GM12878 (cell line): ENCODE data around the gene ZNF302. TPM values are rescaled to one million over a fixed set of nuclear protein-coding genes. Genes with fewer than 3 reads are reported as not detected.

ENCODE experiments used
- ATAC-seq: fragments of 200-7000 bp; cut with Tn5 transposase; 3 replicates; pipeline ENCODE4 v1.9.1; 2020; ENCODE audit warnings: mild to moderate bottlenecking, moderate library complexity
- BruUV-seq: library from RNA; stranded (reverse); fragments of 400-500 nt; replicated peaks from 2 replicates; lab custom pipeline; 2021; lab: Mats Ljungman, UMichigan
- CTCF ChIA-PET: fragments of 300-600 bp; sonication (Branson Sonifier 250); formaldehyde crosslinking; extraction: SDS; loops from one replicate; lab custom pipeline; 2021; ENCODE audit warnings: inconsistent platforms; lab: Yijun Ruan, JAX
- POLR2A ChIA-PET: fragments of 350-600 bp; formaldehyde crosslinking; extraction: SDS; loops from one replicate; lab custom pipeline; 2021; ENCODE audit warnings: inconsistent platforms; lab: Charles Lee
- RAD21 ChIA-PET: fragments of 300-600 bp; sonication (Branson Sonifier 250); formaldehyde crosslinking; loops from one replicate; lab custom pipeline; 2023; ENCODE audit warnings: antibody characterized with exemption; ENCODE audit not compliant: unreplicated experiment; lab: Charles Lee
- SMC1A ChIA-PET: fragments of 300-600 bp; sonication (Branson Sonifier 250); formaldehyde crosslinking; loops from one replicate; lab custom pipeline; 2023; ENCODE audit not compliant: unreplicated experiment, uncharacterized antibody; lab: Charles Lee
- DNase-seq: peaks from one replicate; pipeline ENCODE4 v3.0.0-alpha.2; 2011; ENCODE audit warnings: low read depth, low spot score
- FAIRE-seq: peaks from 3 replicates; lab custom pipeline; 2011; peaks lifted over from hg19 to GRCh38; lab: Jason Lieb, UNC
- H2AFZ ChIP-seq: 2 replicates; pipeline ENCODE4 v1.6.0; 2011; ENCODE audit warnings: low read depth, low read length, control low read depth; ENCODE audit not compliant: control insufficient read depth
- H3K27ac ChIP-seq: 2 replicates; pipeline ENCODE4 v1.5.1; 2011; ENCODE audit warnings: control low read depth; ENCODE audit not compliant: control insufficient read depth, insufficient read depth
- H3K27me3 ChIP-seq, 2 experiments: replicated peaks in 1 of 2; 2 replicates each; pipeline versions ENCODE4 v1.6.0 to v1.6.1; 2011; ENCODE audit warnings: low read length in 1 of 2; ENCODE audit not compliant: control insufficient read depth in 2 of 2, insufficient read depth in 2 of 2
- H3K36me3 ChIP-seq, 2 experiments: 2 replicates each; pipeline ENCODE4 v1.5.1; 2011; ENCODE audit warnings: low read length in 1 of 2; ENCODE audit not compliant: control insufficient read depth in 2 of 2, insufficient read depth in 2 of 2
- H3K4me1 ChIP-seq: 2 replicates; pipeline ENCODE4 v1.6.1; 2011; ENCODE audit warnings: mild to moderate bottlenecking, low read length, moderate library complexity, mixed read lengths; ENCODE audit not compliant: control insufficient read depth, insufficient read depth
- H3K4me2 ChIP-seq: 2 replicates; pipeline ENCODE4 v1.6.0; 2011; ENCODE audit warnings: control low read depth; ENCODE audit not compliant: control insufficient read depth, insufficient read depth
- H3K4me3 ChIP-seq: fragments of 200-600 bp; sonication (generic); 2 replicates; pipeline ENCODE4 v1.5.1; 2016
- H3K79me2 ChIP-seq: 2 replicates; pipeline ENCODE4 v1.6.0; 2011; ENCODE audit warnings: low read length; ENCODE audit not compliant: control insufficient read depth, insufficient read depth
- H3K9ac ChIP-seq: 2 replicates; pipeline ENCODE4 v1.8.0; 2011; ENCODE audit warnings: low read length, control low read depth, mixed read lengths; ENCODE audit not compliant: control insufficient read depth, insufficient read depth
- H3K9me3 ChIP-seq: replicated peaks from 3 replicates; pipeline ENCODE4 v1.5.1; 2011; ENCODE audit warnings: mild to moderate bottlenecking, low read length; ENCODE audit not compliant: control insufficient read depth, insufficient read depth
- H4K20me1 ChIP-seq: 2 replicates; pipeline ENCODE4 v1.6.0; 2011; ENCODE audit not compliant: control insufficient read depth, insufficient read depth
- ATF7 ChIP-seq: fragments of 450-650 bp; IDR thresholded peaks from 2 replicates; pipeline ENCODE4 v1.6.1; 2016; ENCODE audit warnings: low read depth, mild to moderate bottlenecking
- CHD4 ChIP-seq: fragments of 200-600 bp; sonication (generic); IDR thresholded peaks from 2 replicates; pipeline ENCODE4 v1.6.1; 2016; ENCODE audit warnings: mild to moderate bottlenecking
- EED ChIP-seq: sonication (generic); IDR thresholded peaks from 2 replicates; pipeline ENCODE4 v1.6.1; 2016; ENCODE audit warnings: antibody characterized with exemption, low read depth
- ESRRA ChIP-seq: IDR thresholded peaks from 2 replicates; pipeline ENCODE4 v1.6.1; 2012; ENCODE audit warnings: mild to moderate bottlenecking, low read length, improper control_type of control experiment
- HDAC2 ChIP-seq: fragments of 200-600 bp; sonication (generic); IDR thresholded peaks from 2 replicates; pipeline ENCODE4 v1.6.1; 2017
- JUNB ChIP-seq: IDR thresholded peaks from 2 replicates; pipeline ENCODE4 v1.6.1; 2016; ENCODE audit warnings: antibody characterized with exemption, mild to moderate bottlenecking
- JUND ChIP-seq: IDR thresholded peaks from 2 replicates; pipeline ENCODE4 v1.6.1; 2012; ENCODE audit warnings: low read depth, mild to moderate bottlenecking, low read length, improper control_type of control experiment, moderate library complexity
- KAT2A ChIP-seq: conservative IDR thresholded peaks from 2 replicates; pipeline ENCODE4 v1.6.1; 2011; ENCODE audit warnings: low read depth, low read length; ENCODE audit not compliant: control insufficient read depth
- NBN ChIP-seq: fragments of 450-650 bp; IDR thresholded peaks from 2 replicates; pipeline ENCODE4 v1.6.1; 2016
- NFYA ChIP-seq: IDR thresholded peaks from 2 replicates; pipeline ENCODE4 v1.6.1; 2011; ENCODE audit warnings: low read depth, mild to moderate bottlenecking, low read length, improper control_type of control experiment, borderline replicate concordance
- NR2C1 ChIP-seq: fragments of 450-650 bp; IDR thresholded peaks from 2 replicates; pipeline ENCODE4 v1.6.1; 2017; ENCODE audit warnings: antibody characterized with exemption, mild to moderate bottlenecking, moderate library complexity
- POU2F2 ChIP-seq: IDR thresholded peaks from 3 replicates; pipeline ENCODE4 v1.6.1; 2011; ENCODE audit warnings: low read depth, mild to moderate bottlenecking, low read length, borderline replicate concordance
- RCOR1 ChIP-seq: conservative IDR thresholded peaks from 2 replicates; pipeline ENCODE4 v1.6.1; 2012; ENCODE audit warnings: low read depth, low read length, improper control_type of control experiment
- SRF ChIP-seq, 2 experiments: IDR thresholded peaks; 2 replicates each; pipeline ENCODE4 v1.6.1; 2011; ENCODE audit warnings: low read depth in 2 of 2, low read length in 2 of 2, mild to moderate bottlenecking in 1 of 2, moderate library complexity in 1 of 2
- STAT1 ChIP-seq: fragments of 450-650 bp; conservative IDR thresholded peaks from 2 replicates; pipeline ENCODE4 v1.6.1; 2014; ENCODE audit warnings: antibody characterized with exemption, mild to moderate bottlenecking
- ZZZ3 ChIP-seq: IDR thresholded peaks from 2 replicates; pipeline ENCODE4 v1.6.1; 2011; ENCODE audit warnings: low read depth; ENCODE audit not compliant: control insufficient read depth, insufficient read length
- WGBS: methylation state at CpG from one replicate; pipeline ENCODE4 v1.1.6; 2016; ENCODE audit warnings: low lambda C conversion rate; ENCODE audit not compliant: insufficient replicate concordance, insufficient coverage; ENCODE audit errors: missing lambda C conversion rate; 5-methylcytosine and 5-hydroxymethylcytosine counted together
- in situ Hi-C: fragments of 300-500 bp; cut with MboI; formaldehyde crosslinking; loops from 9 replicates; pipeline ENCODE4 v1.14.3; 2018; ENCODE audit warnings: mixed read lengths
- intact Hi-C: fragments of 100-400 bp; cut with micrococcal nuclease; formaldehyde crosslinking; loops from one replicate; pipeline ENCODE4 v1.14.2; 2022; ENCODE audit not compliant: unreplicated experiment
- polyA plus RNA-seq, 11 experiments: library from polyadenylated mRNA; depleted of rRNA in 4 of 11; unstranded in 6 of 11; stranded (reverse) in 5 of 11; fragments of >200 nt; fragmentation: Nextera tagmentation in 4 of 11; fragmentation: Illumina TruSeq in 1 of 11; extraction: Ambion mirVana in 4 of 11; extraction: Trizol in 1 of 11; gene quantifications; 1 replicate in 1 of 11; 2 replicates in 10 of 11; pipeline versions ENCODE4 v1.2.1 to v1.2.3, GENCODE V29; 2011 to 2016; ENCODE audit warnings: inconsistent platforms in 2 of 11, missing spikeins in 2 of 11, low read depth in 1 of 11
- total RNA-seq, 4 experiments: library from RNA; depleted of rRNA in 3 of 4; stranded (reverse); fragments of >200 nt in 3 of 4; fragmentation: Illumina TruSeq in 1 of 4; extraction: Trizol in 1 of 4; gene quantifications; 2 replicates each; pipeline versions ENCODE4 v1.2.1 to v1.2.3, GENCODE V29; 2013 to 2021
- TF ChIP-seq, protein P1 (sequence below): fragments of 450-650 bp; IDR thresholded peaks from 2 replicates; pipeline ENCODE4 v1.6.1; 2018; ENCODE audit warnings: mild to moderate bottlenecking, low read depth, moderate library complexity; ENCODE audit not compliant: partially characterized antibody
- TF ChIP-seq, protein P2 (sequence below): fragments of 450-650 bp; IDR thresholded peaks from 2 replicates; pipeline ENCODE4 v1.6.1; 2017; ENCODE audit warnings: mild to moderate bottlenecking, moderate library complexity

The ZNF302 gene
- total and polyA plus RNA-seq, 10 of the 15 experiments (the other 5 are each of a cell fraction or from before 2014, with no cell fraction given), result 8.4 to 35.4 (median 19.7) TPM

DNA sequence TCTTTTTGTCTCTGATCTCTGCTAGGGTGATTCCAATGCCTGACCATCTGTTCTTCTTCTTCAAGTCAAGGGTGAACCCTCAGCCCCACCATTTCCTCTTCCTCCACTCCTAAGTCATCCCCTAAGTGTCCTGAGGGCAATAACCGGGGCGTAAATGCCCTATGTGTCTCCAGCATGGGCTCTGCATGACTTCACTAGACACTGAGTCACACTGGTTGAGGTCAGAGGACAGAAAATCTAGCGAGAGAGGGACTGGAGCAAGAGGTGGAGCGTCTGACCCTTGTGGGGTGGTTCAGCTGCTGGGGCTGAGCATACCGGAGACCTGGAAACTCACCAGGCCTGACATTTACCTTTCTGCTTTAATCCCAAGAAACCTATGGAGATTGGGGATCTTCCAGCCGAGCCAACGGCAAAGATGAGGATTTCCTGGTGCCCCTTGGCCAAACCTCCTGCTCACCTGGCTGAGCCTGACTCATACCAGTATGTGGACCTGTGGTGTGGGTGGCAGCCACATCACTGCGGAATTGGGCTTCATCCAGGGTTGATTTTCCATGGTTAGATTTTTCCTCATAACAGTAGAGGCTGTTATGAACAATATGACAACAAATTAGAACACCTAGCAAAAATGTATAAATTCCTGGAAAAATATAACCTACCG is 27.5 kb upstream of the ZNF302 start:
- DNase-seq (no peak), FAIRE-seq (no peak)

More for the DNA sequence above, 27.5 kb upstream of the ZNF302 start:
- CTCF ChIA-PET, result no interaction called here
- H3K36me3 ChIP-seq, result no peaks in the 10 kb centered on the region
- no peaks in the 10 kb centered on the region for H3K4me1 ChIP-seq
- no peak for ATAC-seq
- SMC1A ChIA-PET, result no interaction called here
- no peaks in the 10 kb centered on the region for H4K20me1 ChIP-seq
- TF ChIP-seq KAT2A, result no peak
- TF ChIP-seq NFYA, result no peak
- TF ChIP-seq, protein P1, sequence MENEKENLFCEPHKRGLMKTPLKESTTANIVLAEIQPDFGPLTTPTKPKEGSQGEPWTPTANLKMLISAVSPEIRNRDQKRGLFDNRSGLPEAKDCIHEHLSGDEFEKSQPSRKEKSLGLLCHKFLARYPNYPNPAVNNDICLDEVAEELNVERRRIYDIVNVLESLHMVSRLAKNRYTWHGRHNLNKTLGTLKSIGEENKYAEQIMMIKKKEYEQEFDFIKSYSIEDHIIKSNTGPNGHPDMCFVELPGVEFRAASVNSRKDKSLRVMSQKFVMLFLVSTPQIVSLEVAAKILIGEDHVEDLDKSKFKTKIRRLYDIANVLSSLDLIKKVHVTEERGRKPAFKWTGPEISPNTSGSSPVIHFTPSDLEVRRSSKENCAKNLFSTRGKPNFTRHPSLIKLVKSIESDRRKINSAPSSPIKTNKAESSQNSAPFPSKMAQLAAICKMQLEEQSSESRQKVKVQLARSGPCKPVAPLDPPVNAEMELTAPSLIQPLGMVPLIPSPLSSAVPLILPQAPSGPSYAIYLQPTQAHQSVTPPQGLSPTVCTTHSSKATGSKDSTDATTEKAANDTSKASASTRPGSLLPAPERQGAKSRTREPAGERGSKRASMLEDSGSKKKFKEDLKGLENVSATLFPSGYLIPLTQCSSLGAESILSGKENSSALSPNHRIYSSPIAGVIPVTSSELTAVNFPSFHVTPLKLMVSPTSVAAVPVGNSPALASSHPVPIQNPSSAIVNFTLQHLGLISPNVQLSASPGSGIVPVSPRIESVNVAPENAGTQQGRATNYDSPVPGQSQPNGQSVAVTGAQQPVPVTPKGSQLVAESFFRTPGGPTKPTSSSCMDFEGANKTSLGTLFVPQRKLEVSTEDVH, result no peak
- TF ChIP-seq ZZZ3, result no peak
- no peak for TF ChIP-seq JUND
- TF ChIP-seq HDAC2, result no peak
- TF ChIP-seq JUNB, result no peak
- no peak for TF ChIP-seq RCOR1
- no peak for TF ChIP-seq ESRRA
- TF ChIP-seq NR2C1, result no peak
- TF ChIP-seq EED, result no peak
- no peak for TF ChIP-seq CHD4
- TF ChIP-seq ATF7, result no peak
- no peak for TF ChIP-seq NBN
- TF ChIP-seq, protein P2, sequence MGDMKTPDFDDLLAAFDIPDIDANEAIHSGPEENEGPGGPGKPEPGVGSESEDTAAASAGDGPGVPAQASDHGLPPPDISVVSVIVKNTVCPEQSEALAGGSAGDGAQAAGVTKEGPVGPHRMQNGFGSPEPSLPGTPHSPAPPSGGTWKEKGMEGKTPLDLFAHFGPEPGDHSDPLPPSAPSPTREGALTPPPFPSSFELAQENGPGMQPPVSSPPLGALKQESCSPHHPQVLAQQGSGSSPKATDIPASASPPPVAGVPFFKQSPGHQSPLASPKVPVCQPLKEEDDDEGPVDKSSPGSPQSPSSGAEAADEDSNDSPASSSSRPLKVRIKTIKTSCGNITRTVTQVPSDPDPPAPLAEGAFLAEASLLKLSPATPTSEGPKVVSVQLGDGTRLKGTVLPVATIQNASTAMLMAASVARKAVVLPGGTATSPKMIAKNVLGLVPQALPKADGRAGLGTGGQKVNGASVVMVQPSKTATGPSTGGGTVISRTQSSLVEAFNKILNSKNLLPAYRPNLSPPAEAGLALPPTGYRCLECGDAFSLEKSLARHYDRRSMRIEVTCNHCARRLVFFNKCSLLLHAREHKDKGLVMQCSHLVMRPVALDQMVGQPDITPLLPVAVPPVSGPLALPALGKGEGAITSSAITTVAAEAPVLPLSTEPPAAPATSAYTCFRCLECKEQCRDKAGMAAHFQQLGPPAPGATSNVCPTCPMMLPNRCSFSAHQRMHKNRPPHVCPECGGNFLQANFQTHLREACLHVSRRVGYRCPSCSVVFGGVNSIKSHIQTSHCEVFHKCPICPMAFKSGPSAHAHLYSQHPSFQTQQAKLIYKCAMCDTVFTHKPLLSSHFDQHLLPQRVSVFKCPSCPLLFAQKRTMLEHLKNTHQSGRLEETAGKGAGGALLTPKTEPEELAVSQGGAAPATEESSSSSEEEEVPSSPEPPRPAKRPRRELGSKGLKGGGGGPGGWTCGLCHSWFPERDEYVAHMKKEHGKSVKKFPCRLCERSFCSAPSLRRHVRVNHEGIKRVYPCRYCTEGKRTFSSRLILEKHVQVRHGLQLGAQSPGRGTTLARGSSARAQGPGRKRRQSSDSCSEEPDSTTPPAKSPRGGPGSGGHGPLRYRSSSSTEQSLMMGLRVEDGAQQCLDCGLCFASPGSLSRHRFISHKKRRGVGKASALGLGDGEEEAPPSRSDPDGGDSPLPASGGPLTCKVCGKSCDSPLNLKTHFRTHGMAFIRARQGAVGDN, result no peak
- no peak for TF ChIP-seq STAT1
- TF ChIP-seq POU2F2, result no peak
- TF ChIP-seq SRF (IDR thresholded peaks at IDR 0.05; ENCODE audit: low read depth in 2 of 2, low read length in 2 of 2), result no peak
- TF ChIP-seq, all 136 proteins: peak for 0
- intact Hi-C loops, result no loop called here
- H3K9me3 ChIP-seq, result no peaks in the 10 kb centered on the region; the same call in 2 of the 3 replicates
- no peak overlapping the region for H3K4me2 ChIP-seq
- RAD21 ChIA-PET, result no interaction called here
- no peaks in the 10 kb centered on the region for H3K27me3 ChIP-seq
- POLR2A ChIA-PET, result no interaction called here
- WGBS, result 62% methylated on average over 9 of the region's 9 CpGs
- H3K79me2 ChIP-seq, result no peaks in the 10 kb centered on the region
- H3K4me3 ChIP-seq, result no peak overlapping the region
- H3K27ac ChIP-seq, result no peak overlapping the region
- no peak overlapping the region for H2AFZ ChIP-seq
- in situ Hi-C loops, result no loop called here
- no TSS peak for BruUV-seq
- H3K9ac ChIP-seq, result no peak overlapping the region
